BLaER1 treated with 17β-estradiol and CSF1 and Interleukin-3, amounts not matched to agents 10 nM and 100 nM (cell line): ENCODE data around the gene TM6SF1.

Experiments used
- H3K27ac ChIP-seq, 11 experiments: shearing (Covaris generic); formaldehyde crosslinking; 2 replicates each; pipeline ENCODE4 v1.8.1; 2022
- H3K27me3 ChIP-seq, 11 experiments: shearing (Covaris generic); formaldehyde crosslinking; 2 replicates each; pipeline ENCODE4 v1.8.1; 2022
- H3K36me3 ChIP-seq, 11 experiments: shearing (Covaris generic); formaldehyde crosslinking; 2 replicates each; pipeline ENCODE4 v1.8.1; 2022
- H3K4me1 ChIP-seq, 10 experiments: shearing (Covaris generic); formaldehyde crosslinking; 2 replicates each; pipeline ENCODE4 v1.8.1; 2022
- H3K4me2 ChIP-seq, 11 experiments: shearing (Covaris generic); formaldehyde crosslinking; 2 replicates each; pipeline ENCODE4 v1.8.1; 2022
- H3K4me3 ChIP-seq, 10 experiments: shearing (Covaris generic); formaldehyde crosslinking; 2 replicates each; pipeline ENCODE4 v1.8.1; 2022
- H3K9ac ChIP-seq, 11 experiments: shearing (Covaris generic); formaldehyde crosslinking; 2 replicates each; pipeline ENCODE4 v1.8.1; 2022
- H3K9me3 ChIP-seq, 11 experiments: shearing (Covaris generic); formaldehyde crosslinking; replicated peaks in 1 of 11; 2 replicates each; pipeline ENCODE4 v1.8.1; 2022
- H4K20me1 ChIP-seq, 11 experiments: shearing (Covaris generic); formaldehyde crosslinking; 2 replicates each; pipeline ENCODE4 v1.8.1; 2022
- Cebpa-rat ChIP-seq, 11 experiments: shearing (Covaris generic); IDR thresholded peaks; 2 replicates each; pipeline ENCODE4 v1.8.1; 2022

TM6SF1 gene

DNA sequence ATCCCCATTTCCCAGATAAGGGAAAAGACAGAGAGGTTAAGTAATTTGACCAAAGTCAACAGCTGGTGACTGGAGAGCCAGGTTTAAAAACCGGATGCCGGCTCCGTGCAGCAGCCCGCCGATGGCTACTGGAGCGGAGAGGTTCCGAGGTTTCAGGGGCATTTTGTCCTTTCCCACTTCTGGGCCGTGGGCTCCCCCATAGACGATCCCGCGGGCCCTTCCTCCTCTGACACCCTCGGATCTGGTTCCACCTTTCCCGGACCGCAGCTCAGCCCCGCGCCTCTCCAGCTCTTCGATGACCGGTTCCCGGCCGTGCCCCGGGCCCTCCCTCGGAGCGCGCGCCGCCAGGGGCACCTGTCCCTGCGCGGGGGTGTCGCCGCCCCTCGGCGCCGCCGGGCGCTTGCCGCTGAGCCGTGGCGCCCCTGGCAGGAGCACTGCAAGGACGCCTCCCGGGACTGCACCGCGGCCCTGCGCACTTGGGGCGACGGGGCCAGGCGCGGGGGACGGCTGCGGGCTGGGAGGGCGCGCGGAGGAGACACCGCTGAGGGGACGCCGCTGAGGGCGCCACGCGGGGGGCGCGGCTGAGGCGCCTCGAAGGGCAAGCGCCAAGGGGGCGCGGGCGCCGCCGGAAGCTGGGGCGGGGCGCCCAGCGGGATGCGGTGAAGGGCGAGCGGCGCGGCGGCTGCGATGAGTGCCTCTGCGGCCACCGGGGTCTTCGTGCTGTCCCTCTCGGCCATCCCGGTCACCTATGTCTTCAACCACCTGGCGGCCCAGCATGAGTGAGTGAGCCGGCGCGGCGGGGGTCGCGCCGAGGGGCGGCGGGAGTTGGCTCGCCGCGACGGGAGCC lies at the start of gene TM6SF1:
TSS of gene TM6SF1 (plus strand) at position 652 of the 847 bp plus-strand sequence. CDS start at position 688, 36 bp downstream.
- peak within 1 kb of the TSS; percentile 63 to 89 (median 83) for H3K9ac ChIP-seq
- H3K4me2 ChIP-seq: peak within 1 kb of the TSS; percentile 92 to 100 (median 98)
- peak within 1 kb of the TSS; percentile 69 to 91 (median 76) for H3K4me3 ChIP-seq

DNA sequence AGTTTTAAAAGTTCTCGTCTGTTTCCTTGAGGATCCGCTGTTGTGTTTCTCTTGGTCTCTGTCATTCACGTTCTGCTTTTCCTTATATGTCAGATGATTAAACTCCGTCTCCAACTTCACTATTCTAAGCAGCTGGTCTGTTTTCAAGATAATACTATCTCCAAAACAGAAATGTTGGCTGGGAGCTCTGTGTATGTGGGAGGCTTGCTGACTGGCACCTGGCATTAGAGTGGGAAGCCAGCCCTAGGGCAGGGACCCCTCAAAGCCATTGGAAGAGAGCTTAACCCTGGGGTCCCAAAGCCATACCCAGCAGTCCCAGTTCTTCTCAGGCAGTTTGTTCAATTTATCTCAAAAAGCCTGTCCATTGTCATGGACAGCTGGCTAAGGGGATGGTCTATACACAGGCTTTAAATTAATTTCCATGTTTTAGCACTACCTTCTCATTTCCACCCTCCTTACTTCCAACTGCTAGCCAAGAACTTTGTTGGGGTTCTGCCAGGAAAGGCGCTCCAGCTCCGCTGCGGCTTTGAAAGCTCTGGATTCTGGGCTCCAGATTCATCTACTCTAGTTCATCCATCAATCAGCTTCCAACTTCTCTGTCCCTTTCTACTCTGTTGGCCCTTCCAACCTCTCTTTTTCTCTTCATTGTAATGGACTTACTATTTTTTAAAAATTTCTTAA lies 49.6 kb upstream of the TM6SF1 start:
- H3K4me3 ChIP-seq: no peak overlapping the region
- peaks cover 66 to 95% (median 83%) of the 10 kb centered on the region in 11 experiments for H4K20me1 ChIP-seq
- no peak overlapping the region for H3K27ac ChIP-seq
- H3K4me2 ChIP-seq: peak overlapping the region in 1 of 11 experiments; percentile 29; a peak in 2 of 22 replicates
- no peaks in the 10 kb centered on the region for H3K9me3 ChIP-seq
- H3K9ac ChIP-seq: no peak overlapping the region
- no peaks in the 10 kb centered on the region for H3K27me3 ChIP-seq
- TF ChIP-seq Cebpa-rat (IDR thresholded peaks at IDR 0.05): no peak
- H3K36me3 ChIP-seq: peaks cover 44 to 99% (median 87%) of the 10 kb centered on the region in 11 experiments
- H3K4me1 ChIP-seq: peaks cover 4 to 48% (median 11%) of the 10 kb centered on the region in 10 experiments

More for the DNA sequence above, at the start of gene TM6SF1:
- Histone ChIP-seq H4K20me1 (peaks cover 0 to 30% (median 3%) of the 10 kb centered on the region in 11 experiments; a peak in 10 of 22 replicates), H3K36me3 (peaks cover 0 to 17% (median 0%) of the 10 kb centered on the region in 11 experiments; a peak in 3 of 22 replicates), H3K27me3 (peaks cover 0 to 27% (median 19%) of the 10 kb centered on the region in 11 experiments; a peak in 19 of 22 replicates), H3K4me1 (peaks cover 24 to 45% (median 42%) of the 10 kb centered on the region in 10 experiments), H3K27ac (peak within 1 kb of the TSS; percentile 64 to 92 (median 82)), H3K9me3 (no peaks in the 10 kb centered on the region)
- no peak for TF ChIP-seq Cebpa-rat (IDR thresholded peaks at IDR 0.05)

GRCh38 chr15:83061680-83062079 lies 45.8 kb upstream of the TM6SF1 start:
- Histone ChIP-seq H4K20me1 (peaks cover 79 to 99% (median 95%) of the 10 kb centered on the region in 11 experiments), H3K9ac (no peak overlapping the region), H3K4me3 (no peak overlapping the region), H3K36me3 (peaks cover 11 to 62% (median 51%) of the 10 kb centered on the region in 11 experiments; a peak in 20 of 22 replicates), H3K27ac (no peak overlapping the region), H3K9me3 (no peaks in the 10 kb centered on the region), H3K4me1 (peaks cover 32 to 61% (median 38%) of the 10 kb centered on the region in 10 experiments), H3K27me3 (no peaks in the 10 kb centered on the region), H3K4me2 (peak overlapping the region in 6 of 11 experiments; percentile 80 to 97 (median 88); a peak in 7 of 22 replicates)
- no peak for TF ChIP-seq Cebpa-rat (IDR thresholded peaks at IDR 0.05)

GRCh38 chr15:83062768-83063180 lies 44.7 kb upstream of the TM6SF1 start:
- no peaks in the 10 kb centered on the region for H3K27me3 ChIP-seq
- H3K9me3 ChIP-seq: no peaks in the 10 kb centered on the region
- H3K4me2 ChIP-seq: peak overlapping the region; percentile 45 to 97 (median 85); a peak in 21 of 22 replicates
- peaks cover 38 to 56% (median 43%) of the 10 kb centered on the region in 10 experiments for H3K4me1 ChIP-seq
- peak overlapping the region in 3 of 10 experiments; percentile 25 to 94 (median 31); a peak in 3 of 20 replicates for H3K4me3 ChIP-seq
- H4K20me1 ChIP-seq: peaks cover 68 to 89% (median 84%) of the 10 kb centered on the region in 11 experiments
- TF ChIP-seq Cebpa-rat (IDR thresholded peaks at IDR 0.05): no peak
- peak overlapping the region in 4 of 11 experiments; percentile 11 to 41 (median 24); a peak in 4 of 22 replicates for H3K9ac ChIP-seq
- peak overlapping the region in 6 of 11 experiments; percentile 7 to 97 (median 38); a peak in 9 of 22 replicates for H3K27ac ChIP-seq
- H3K36me3 ChIP-seq: peaks cover 11 to 51% (median 40%) of the 10 kb centered on the region in 11 experiments; a peak in 20 of 22 replicates

DNA sequence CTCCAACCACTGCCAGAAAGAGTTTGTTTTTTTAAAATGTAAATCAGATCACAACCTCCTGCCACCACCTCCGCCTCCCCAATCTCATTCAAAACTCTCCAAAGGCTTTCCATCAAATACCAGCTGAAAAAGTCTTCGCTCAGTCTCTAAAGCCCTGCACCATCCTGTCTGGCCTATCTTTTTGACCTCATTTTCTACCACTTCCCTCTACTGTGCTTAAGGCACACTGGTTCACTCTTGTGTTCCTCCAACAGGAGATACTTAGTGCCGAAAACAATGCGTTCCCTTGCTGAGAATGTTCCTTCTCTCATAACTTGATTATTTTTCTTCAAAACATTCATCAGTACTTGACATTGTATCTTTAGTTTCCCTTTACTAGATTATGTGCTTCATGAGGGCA lies 43.9 kb upstream of the TM6SF1 start:
- Histone ChIP-seq H4K20me1 (peaks cover 61 to 81% (median 76%) of the 10 kb centered on the region in 11 experiments), H3K36me3 (peaks cover 11 to 43% (median 32%) of the 10 kb centered on the region in 11 experiments; a peak in 20 of 22 replicates), H3K9ac (peak overlapping the region in 3 of 11 experiments; percentile 13 to 41 (median 35); a peak in 3 of 22 replicates), H3K9me3 (no peaks in the 10 kb centered on the region), H3K27ac (peak overlapping the region in 6 of 11 experiments; percentile 7 to 97 (median 38); a peak in 7 of 22 replicates), H3K4me1 (peaks cover 38 to 52% (median 46%) of the 10 kb centered on the region in 10 experiments), H3K27me3 (no peaks in the 10 kb centered on the region), H3K4me2 (peak overlapping the region; percentile 45 to 97 (median 85)), H3K4me3 (peak overlapping the region in 6 of 10 experiments; percentile 25 to 95 (median 92); a peak in 6 of 20 replicates)
- no peak for TF ChIP-seq Cebpa-rat (IDR thresholded peaks at IDR 0.05)

DNA sequence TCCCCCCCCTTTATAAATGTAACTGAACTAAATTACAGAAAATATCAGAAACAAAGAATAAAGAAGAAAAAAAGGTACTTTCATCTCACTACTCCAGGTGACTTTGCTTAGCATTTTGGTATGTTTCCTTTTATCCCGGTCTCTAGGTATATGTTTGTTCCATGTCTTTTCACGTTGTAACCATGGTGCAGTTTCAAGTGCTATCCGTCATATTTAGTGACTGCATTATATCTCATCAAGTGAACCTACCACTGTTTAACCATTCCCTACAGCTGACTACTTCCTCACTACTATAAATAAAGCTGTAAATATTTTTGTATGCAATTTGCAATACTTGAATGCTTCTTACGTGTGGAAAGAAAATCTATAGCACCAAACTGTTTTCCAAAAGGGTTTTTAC lies 42.6 kb upstream of the TM6SF1 start:
- Histone ChIP-seq H3K9ac (peak overlapping the region; percentile 92 to 99 (median 97); a peak in 19 of 22 replicates), H4K20me1 (peaks cover 48 to 68% (median 63%) of the 10 kb centered on the region in 11 experiments), H3K9me3 (peaks cover 7 to 10% (median 7%) of the 10 kb centered on the region in 11 experiments), H3K36me3 (peaks cover 9 to 30% (median 21%) of the 10 kb centered on the region in 11 experiments; a peak in 20 of 22 replicates), H3K4me2 (peak overlapping the region; percentile 80 to 97 (median 86)), H3K4me1 (peaks cover 38 to 52% (median 46%) of the 10 kb centered on the region in 10 experiments), H3K27ac (peak overlapping the region in 3 of 11 experiments; percentile 14 to 97 (median 88); a peak in 4 of 22 replicates), H3K4me3 (peak overlapping the region; percentile 80 to 97 (median 92)), H3K27me3 (no peaks in the 10 kb centered on the region)
- no peak for TF ChIP-seq Cebpa-rat (IDR thresholded peaks at IDR 0.05)

- Histone ChIP-seq H4K20me1 (peaks cover 44 to 63% (median 58%) of the 10 kb centered on the region in 11 experiments), H3K27ac (peak overlapping the region; percentile 86 to 99 (median 97); a peak in 17 of 22 replicates), H3K4me2 (peak overlapping the region; percentile 80 to 97 (median 86)), H3K9ac (peak overlapping the region; percentile 92 to 99 (median 97)), H3K9me3 (peaks cover 8 to 12% (median 9%) of the 10 kb centered on the region in 11 experiments), H3K27me3 (no peaks in the 10 kb centered on the region), H3K4me1 (peaks cover 38 to 52% (median 46%) of the 10 kb centered on the region in 10 experiments), H3K4me3 (peak overlapping the region; percentile 80 to 97 (median 92)), H3K36me3 (peaks cover 9 to 30% (median 21%) of the 10 kb centered on the region in 11 experiments; a peak in 20 of 22 replicates)
- no peak for TF ChIP-seq Cebpa-rat (IDR thresholded peaks at IDR 0.05)
These were observed 42.0 kb upstream of the TM6SF1 start for GRCh38 chr15:83065431-83065830.
